ENCODE measurements around the gene MYL6. TPM values are rescaled to one million over a fixed set of nuclear protein-coding genes. Genes with fewer than 3 reads are reported as not detected.

MYL6 gene
- total and polyA plus RNA-seq, 10 of the 15 experiments (the other 5 are each of a cell fraction or from before 2014, with no cell fraction given): 1,000 to 4,116 (median 1,828) TPM

- TF ChIP-seq ATF2 (IDR thresholded peaks at IDR 0.05; ENCODE audit: low read length) (no peak), IRF4 (IDR thresholded peaks at IDR 0.05; ENCODE audit: low read depth, low read length) (no peak), ZBTB11 (CRISPR knock-in tag; IDR thresholded peaks at IDR 0.05) (no peak), CTCF (IDR thresholded peaks at IDR 0.05 in 2 of 3, conservative IDR thresholded peaks at IDR 0.05 in 1 of 3; ENCODE audit: control insufficient read depth in 2 of 3, extremely low read depth in 1 of 3, insufficient read depth in 1 of 3, low read depth in 3 of 3, low read length in 3 of 3) (no peak)
Observed at GRCh38 chr12:56190695-56191155, 32.6 kb downstream of the MYL6 start (continued).
